NCI-H774 (cell line): ENCODE results near the gene IER5L.
A peak's percentile ranks its signal among the peaks of the same experiment; 100 is the strongest.

Experiments used
- DNase-seq: peaks from one replicate; lab custom pipeline; 2025; lab: John Stamatoyannopoulos, UW

IER5L gene

DNA sequence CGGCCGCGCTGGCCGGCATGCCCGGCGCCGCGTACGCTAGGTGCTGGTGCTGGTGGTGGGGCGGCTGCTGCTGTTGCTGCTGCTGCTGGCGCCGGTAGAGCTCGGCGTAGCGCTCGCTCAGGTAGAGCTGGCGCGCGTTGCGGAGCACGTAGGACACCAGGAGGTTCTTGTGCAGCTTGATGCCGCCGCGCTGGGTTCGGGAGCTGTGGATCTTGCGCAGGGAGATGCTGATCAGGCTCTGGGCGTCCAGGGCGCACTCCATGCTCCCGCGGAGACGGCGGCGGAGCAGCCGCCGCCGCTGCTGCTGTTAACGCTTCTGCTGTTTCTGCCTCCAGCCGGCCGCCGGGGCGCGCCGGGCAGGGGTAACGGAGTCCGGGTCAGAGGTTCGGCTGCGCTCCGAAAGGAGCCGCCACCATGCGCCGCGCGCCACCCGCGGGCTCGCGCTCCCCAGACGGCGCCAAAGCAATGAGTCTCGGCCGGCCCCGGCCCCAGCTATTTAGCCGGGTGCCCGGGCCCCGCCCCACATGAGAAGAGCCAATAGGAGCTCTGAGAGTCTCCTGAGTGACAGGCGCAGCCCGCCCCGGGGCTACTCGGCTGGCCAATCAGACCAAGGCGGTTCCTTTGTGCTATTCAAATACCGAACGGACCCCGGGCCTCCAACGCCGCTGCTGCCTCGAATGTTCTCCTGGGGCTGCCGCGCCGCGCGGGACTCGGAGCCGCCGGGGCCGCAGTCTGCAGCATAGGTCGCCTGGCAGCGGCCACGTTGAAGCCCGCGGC, at the start of gene IER5L:
Gene IER5L, minus strand, starts transcription at position 471 of the 777 bp plus-strand sequence. Its CDS starts 209 bp downstream, at position 262.
- peak; percentile 98 for DNase-seq

DNA sequence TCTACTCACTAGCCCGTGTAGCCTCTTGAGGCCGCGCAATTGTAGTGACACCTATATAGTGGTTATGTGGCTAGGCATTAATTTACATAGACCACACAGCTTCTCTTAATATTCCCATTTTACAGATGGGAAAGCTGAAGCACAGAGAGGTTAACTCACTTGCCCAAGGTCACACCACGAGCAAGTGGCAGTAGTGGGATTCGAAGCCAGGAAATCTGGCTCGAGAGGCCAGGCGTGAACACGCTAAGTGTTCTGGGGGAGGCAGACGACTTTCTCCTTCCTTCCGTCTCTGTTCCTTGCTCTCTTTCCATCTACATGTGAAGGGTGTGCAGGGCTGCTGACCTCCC, 49.8 kb upstream of the IER5L start:
- DNase-seq, result no peak

- DNase-seq, result no peak
Observed at GRCh38 chr9:129225815-129226214, 47.8 kb upstream of the IER5L start.

DNA sequence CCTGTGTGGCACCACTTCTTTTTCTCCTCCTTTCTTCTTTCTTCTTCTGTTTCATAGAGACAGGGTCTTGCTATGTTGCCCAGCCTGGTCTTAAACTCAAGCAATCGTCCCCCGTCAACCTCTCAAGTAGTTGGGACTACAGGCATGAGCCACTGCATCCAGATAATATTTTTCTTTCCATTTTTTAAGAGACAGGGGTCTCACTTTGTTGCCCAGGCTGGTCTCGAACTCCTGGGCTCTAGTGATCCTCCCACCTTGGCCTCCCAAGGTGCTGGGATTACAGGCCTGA, 47.4 kb upstream of the IER5L start:
- DNase-seq, result no peak

- no peak for DNase-seq
Observed at GRCh38 chr9:129224618-129225489, 46.8 kb upstream of the IER5L start.

DNA sequence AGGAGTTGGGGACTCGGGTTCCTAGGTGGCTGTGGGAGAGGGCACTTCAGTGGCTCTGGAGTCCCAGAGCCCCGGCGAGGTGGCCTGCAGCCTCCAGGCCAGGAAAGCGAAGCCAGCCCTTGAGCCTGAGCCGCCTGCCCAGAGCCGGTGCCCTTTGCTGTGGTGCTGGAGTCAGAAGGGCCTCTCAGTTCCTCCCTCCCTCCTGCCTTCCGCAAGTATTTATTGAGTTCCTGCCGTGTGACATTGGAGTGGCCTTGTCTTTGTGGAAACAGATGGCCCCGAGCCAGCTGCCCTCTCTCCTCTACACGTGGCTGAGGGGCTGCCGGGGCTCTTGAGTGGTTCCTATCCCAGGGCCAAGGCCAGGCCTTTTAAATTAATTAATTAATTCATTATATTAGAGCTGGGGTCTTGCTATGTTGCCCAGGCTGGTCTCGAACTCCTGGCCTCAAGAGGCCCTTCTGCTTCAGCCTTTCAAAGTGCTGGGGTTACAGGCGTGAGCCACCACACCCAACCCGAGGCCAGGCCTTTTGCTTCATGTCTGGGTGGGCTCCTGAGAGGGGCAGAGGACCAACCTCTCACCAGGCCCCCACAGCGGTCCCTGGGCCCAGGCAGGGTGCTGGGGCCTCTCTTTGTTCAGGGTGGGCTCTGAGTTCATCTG, 45.6 kb upstream of the IER5L start:
- DNase-seq, result no peak

DNA sequence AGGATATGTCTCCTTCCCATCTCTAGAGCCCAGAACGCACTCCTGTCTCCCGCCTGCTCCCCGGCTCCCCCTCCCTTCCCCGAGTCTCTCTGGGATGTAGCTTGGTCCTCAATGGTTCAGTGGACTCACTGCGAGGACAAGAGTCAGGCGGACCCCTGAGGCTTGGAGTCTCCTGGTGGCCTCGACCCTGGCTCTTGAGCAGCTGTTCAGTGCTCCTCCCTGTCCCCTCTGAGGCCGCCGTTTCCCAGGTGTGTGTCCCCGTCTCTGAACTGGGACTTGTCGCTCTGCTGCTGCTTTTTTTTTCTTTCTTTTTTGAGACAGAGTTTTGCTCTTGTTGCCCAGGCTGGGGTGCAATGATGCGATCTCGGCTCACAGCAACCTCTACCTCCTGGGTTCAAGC, 44.8 kb upstream of the IER5L start:
- DNase-seq, result no peak

GRCh38 chr9:129221979-129222635, 44.0 kb upstream of the IER5L start:
- DNase-seq, result no peak

DNA sequence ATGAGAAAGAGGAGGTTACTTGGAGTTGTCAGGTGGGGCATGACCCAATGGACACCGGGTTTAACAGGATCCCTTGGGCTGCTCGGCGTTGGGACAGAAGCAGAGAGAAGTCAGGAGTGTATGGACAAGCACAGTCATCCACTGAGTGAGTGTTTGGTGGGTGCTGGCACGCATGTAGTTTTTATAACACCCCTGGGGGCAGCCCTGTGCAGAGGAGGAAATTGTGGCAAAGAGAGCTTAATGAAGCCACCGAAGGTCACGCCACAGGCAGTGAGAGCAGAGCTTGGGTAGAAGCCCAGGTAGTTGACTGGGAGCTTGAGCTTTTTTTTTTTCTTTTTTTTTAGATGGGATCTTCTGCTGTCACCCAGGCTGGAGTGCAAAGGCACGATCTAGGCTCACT, 43.2 kb upstream of the IER5L start:
- DNase-seq, result no peak

DNA sequence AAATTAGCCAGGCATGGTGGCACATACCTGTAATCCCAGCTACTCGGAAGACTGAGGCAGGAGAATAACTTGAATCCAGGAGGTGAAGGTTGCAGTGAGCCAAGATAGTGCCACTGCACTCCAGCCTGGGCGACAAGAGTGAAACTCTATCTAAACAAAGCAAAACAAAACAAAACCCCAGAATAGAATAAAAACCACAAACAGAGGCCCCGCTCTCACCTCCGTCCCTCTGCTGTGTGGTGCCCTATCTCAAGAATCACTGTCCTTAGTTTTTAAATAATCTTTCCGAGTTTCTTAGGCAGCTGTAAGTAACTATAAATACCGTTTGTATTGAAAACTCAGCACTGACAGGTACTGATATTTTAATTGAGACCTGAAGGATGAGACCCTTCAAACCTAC, 42.7 kb upstream of the IER5L start:
- no peak for DNase-seq

DNA sequence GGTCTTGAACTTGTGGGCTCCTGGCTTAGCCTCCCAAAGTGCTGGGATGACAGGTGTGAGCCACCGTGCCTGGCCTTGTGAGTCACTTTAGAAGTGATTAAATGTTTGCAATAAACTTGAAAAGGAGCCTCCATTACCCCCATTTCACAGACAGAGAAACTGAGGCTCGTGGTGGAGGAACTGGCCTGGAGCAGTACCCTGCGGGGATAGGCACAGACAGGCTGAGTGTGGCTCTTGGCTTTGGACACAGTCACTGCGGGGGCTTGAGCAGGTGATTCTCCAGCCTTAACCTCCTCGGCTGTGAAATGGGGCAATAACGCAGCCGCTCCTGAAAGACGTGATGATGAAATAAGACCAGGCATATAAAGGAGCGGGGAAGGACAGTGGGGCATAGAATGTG, 40.9 kb upstream of the IER5L start:
- no peak for DNase-seq

DNA sequence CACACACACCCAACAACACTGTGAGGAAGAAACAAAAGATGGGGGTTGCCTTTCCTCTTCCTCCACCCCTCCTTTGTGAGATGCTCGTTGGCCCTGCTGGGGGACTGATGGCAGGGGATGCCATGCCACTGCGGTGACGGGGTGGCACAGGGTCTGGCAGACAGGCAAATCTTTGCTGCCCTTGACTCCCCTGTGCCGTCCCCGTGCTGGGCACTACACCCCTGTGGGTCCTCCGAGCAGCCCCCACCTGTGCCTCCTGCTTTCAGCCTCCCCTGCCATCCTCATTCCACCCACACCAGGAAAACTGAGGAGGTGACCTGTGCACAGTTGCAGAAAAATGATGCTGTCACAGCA, 40.2 kb upstream of the IER5L start:
- no peak for DNase-seq

GRCh38 chr9:129213551-129213950, 35.5 kb upstream of the IER5L start:
- DNase-seq, result no peak

- DNase-seq, result peak; percentile 28
Observed at GRCh38 chr9:129211686-129212085, 33.6 kb upstream of the IER5L start.

GRCh38 chr9:129210125-129210524, 32.1 kb upstream of the IER5L start:
- DNase-seq, result no peak

GRCh38 chr9:129209580-129209979, 31.5 kb upstream of the IER5L start:
- DNase-seq, result no peak

DNA sequence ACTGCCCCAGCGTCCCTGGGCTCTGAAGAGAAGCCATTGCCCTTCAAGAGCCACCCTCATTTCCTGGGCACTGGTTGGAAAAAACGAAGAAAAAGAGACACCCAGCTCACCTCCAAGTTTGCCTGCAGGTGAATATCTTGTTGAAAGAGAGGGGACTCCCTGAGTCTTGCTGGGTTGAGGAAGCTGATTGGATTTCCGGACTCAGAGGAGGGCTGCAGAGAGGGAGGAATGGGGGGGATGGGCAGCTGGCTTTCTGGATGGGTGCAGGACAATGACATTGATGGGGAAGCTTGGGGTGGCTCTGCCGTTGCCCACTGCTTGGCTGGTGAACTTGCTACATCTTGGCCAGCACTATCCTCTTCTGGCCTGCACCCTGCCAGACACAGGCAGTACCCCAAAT, 31.0 kb upstream of the IER5L start:
- no peak for DNase-seq

- no peak for DNase-seq
Observed at GRCh38 chr9:129208207-129209032, 30.4 kb upstream of the IER5L start.

GRCh38 chr9:129206905-129207304, 28.8 kb upstream of the IER5L start:
- no peak for DNase-seq

DNA sequence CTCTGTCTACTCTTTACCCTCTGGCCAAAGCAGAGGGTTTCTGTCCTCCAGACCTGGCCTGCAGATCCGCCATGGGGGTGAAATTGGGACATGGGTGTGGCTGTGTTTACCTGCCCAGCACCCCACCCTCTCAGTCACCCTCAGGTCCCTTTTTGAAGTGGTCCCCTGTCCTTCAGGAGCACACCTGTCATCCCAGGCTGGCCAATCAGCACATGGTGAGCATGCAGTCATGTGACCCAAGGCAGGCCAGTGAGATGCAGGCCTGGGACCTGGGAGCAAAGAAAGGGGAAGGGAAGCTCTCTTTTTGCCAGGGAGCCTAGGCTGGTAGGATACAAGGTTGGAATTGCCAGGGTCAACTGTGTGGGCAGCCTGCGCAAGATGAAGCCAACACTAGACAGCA, 28.3 kb upstream of the IER5L start:
- DNase-seq, result peak; percentile 6

DNA sequence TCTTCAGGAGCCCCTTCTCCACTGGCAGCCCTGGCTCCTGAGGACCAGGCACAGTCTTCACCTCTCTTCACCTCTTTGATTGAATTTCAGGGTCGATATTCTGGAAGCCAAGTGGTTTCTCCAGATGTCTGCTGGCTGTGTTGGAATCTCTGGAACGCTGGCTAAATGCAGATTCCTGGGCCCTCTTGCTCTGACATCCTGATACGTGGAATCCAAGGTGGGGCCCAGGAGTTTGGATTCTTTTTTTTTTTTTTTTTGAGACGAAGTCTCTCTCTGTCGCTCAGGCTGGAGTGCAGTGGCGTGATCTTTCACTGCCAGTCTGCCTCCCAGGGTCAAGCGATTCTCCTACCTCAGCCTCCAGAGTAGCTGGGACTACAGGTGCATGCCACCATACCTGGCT, 26.8 kb upstream of the IER5L start:
- DNase-seq, result no peak

- no peak for DNase-seq
Observed at GRCh38 chr9:129203556-129203909, 25.5 kb upstream of the IER5L start.
